OCI-LY3 (cell line): ENCODE data around the gene DOCK1.

Experiments used
- H2AFZ ChIP-seq: fragments of 200-600, 300-600 bp; shearing (Covaris generic); 2 replicates; pipeline ENCODE4 v1.6.0; 2014; ENCODE audit warnings: antibody characterized with exemption, low read depth, low read length
- H3K27ac ChIP-seq: fragments of 200-600, 300-600 bp; sonication (generic); 2 replicates; pipeline ENCODE4 v1.5.1; 2014; ENCODE audit warnings: mild to moderate bottlenecking, low read length, moderate library complexity, mixed read lengths
- H3K27me3 ChIP-seq: fragments of 200-600, 300-600 bp; sonication (generic); 2 replicates; pipeline ENCODE4 v1.6.1; 2014; ENCODE audit warnings: low read depth, low read length, mixed read lengths
- H3K36me3 ChIP-seq: fragments of 200-600, 300-600 bp; sonication (generic); replicated peaks from 2 replicates; pipeline ENCODE3; 2014; ENCODE audit warnings: low read depth, low read length, mixed read lengths
- H3K4me1 ChIP-seq: fragments of 300-600, 200-600 bp; sonication (generic); 2 replicates; pipeline ENCODE4 v1.6.1; 2014; ENCODE audit warnings: low read length, mixed read lengths
- H3K4me2 ChIP-seq: fragments of 200-600, 300-600 bp; sonication (generic); 2 replicates; pipeline ENCODE4 v1.6.1; 2014; ENCODE audit warnings: low read length, mixed read lengths
- H3K4me3 ChIP-seq: fragments of 300-600, 200-600 bp; sonication (generic); 2 replicates; pipeline ENCODE4 v1.5.1; 2014; ENCODE audit warnings: antibody characterized with exemption, mild to moderate bottlenecking, low read length, moderate library complexity
- H3K79me2 ChIP-seq: fragments of 300-600, 200-600 bp; shearing (Covaris generic); 2 replicates; pipeline ENCODE4 v1.6.1; 2014; ENCODE audit warnings: mild to moderate bottlenecking, low read length, mixed read lengths
- H3K9ac ChIP-seq: fragments of 300-600, 200-600 bp; shearing (Covaris generic); 2 replicates; pipeline ENCODE4 v1.6.0; 2014; ENCODE audit warnings: mild to moderate bottlenecking, low read length, moderate library complexity
- H3K9me3 ChIP-seq: fragments of 200-600, 300-600 bp; shearing (Covaris generic); 2 replicates; pipeline ENCODE4 v1.6.1; 2014; ENCODE audit warnings: low read length, mixed read lengths; ENCODE audit not compliant: insufficient read depth
- H4K20me1 ChIP-seq: fragments of 200-600, 300-600 bp; sonication (generic); 2 replicates; pipeline ENCODE4 v1.6.1; 2016; ENCODE audit warnings: low read length, mixed read lengths; ENCODE audit not compliant: insufficient read depth
- CTCF ChIP-seq: fragments of 200-600, 300-600 bp; sonication (generic); IDR thresholded peaks from 2 replicates; pipeline ENCODE4 v1.5.1; 2014; ENCODE audit warnings: antibody characterized with exemption, low read length, low read depth
- EZH2phosphoT487 ChIP-seq: fragments of 200-600 bp; shearing (Covaris generic); IDR thresholded peaks from 2 replicates; pipeline ENCODE4 v1.6.1; 2018; ENCODE audit warnings: antibody characterized with exemption, mixed run types, low read depth

Gene DOCK1

GRCh38 chr10:127044186-127044585 is 139.0 kb downstream of the DOCK1 start:
- Histone ChIP-seq H3K4me1 (no peaks in the 10 kb centered on the region), H3K27ac (no peak overlapping the region), H3K27me3 (no peaks in the 10 kb centered on the region), H3K9ac (no peak overlapping the region), H4K20me1 (no peaks in the 10 kb centered on the region), H3K9me3 (no peaks in the 10 kb centered on the region), H3K4me2 (no peak overlapping the region), H3K79me2 (no peaks in the 10 kb centered on the region), H3K36me3 (no peaks in the 10 kb centered on the region), H2AFZ (no peak overlapping the region), H3K4me3 (no peak overlapping the region)
- no peak for TF ChIP-seq EZH2phosphoT487
- no peak for TF ChIP-seq CTCF

DNA sequence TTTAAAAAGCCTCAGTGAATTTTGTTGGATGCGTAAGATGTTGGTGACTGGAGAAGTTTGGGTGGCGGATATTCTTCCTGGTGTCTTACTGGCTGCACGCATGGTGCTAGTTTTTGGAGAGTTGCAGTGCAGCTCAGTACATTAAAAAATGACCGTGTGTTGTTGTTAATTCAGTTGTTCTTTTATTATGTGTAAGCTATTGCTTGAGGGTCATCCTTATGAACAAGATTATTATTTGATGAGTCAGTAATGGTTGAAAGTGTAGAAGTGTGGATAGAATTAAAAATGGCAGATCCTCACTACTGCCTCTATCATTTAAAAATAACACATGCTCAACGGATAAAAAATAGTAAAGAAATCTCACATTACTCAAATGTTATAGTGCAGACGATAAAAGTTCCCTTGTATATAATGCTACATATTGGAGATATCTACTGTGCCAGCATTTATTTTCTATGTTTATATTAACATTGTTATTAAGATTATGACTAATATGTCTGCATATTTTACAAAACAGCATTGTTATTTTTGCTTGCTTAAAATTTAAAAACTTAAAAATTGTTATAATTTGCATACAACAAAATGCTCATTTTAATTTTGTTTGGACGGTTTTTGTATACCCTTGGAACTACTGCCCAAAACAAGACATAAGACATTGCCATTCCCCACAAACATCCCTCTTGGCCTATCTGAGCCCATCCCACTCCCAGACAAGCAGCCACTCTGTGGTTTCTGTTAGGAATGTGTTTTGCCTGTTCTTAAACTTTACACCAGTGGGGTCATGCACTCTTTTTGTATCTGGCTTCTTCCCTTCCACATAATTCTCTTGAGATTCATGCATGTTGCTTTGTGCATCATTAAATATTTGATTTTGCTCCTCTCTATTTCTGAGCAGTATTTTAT is 142.0 kb downstream of the DOCK1 start:
- H3K9ac ChIP-seq: no peak overlapping the region
- no peaks in the 10 kb centered on the region for H3K9me3 ChIP-seq
- H3K36me3 ChIP-seq: no peaks in the 10 kb centered on the region
- no peak overlapping the region for H3K27ac ChIP-seq
- no peak overlapping the region for H3K4me2 ChIP-seq
- TF ChIP-seq CTCF (no peak), EZH2phosphoT487 (no peak)
- no peaks in the 10 kb centered on the region for H3K79me2 ChIP-seq
- H3K4me3 ChIP-seq: no peak overlapping the region
- H4K20me1 ChIP-seq: no peaks in the 10 kb centered on the region
- no peak overlapping the region for H2AFZ ChIP-seq
- H3K4me1 ChIP-seq: no peaks in the 10 kb centered on the region
- no peaks in the 10 kb centered on the region for H3K27me3 ChIP-seq

- no peak overlapping the region for H3K4me3 ChIP-seq
- H3K27me3 ChIP-seq: no peaks in the 10 kb centered on the region
- no peaks in the 10 kb centered on the region for H4K20me1 ChIP-seq
- H3K36me3 ChIP-seq: no peaks in the 10 kb centered on the region
- TF ChIP-seq CTCF (no peak), EZH2phosphoT487 (no peak)
- H3K4me1 ChIP-seq: no peaks in the 10 kb centered on the region
- H3K9ac ChIP-seq: no peak overlapping the region
- H3K79me2 ChIP-seq: no peaks in the 10 kb centered on the region
- no peak overlapping the region for H2AFZ ChIP-seq
- H3K4me2 ChIP-seq: no peak overlapping the region
- no peak overlapping the region for H3K27ac ChIP-seq
- no peaks in the 10 kb centered on the region for H3K9me3 ChIP-seq
Measured at GRCh38 chr10:127047878-127048238, 142.6 kb downstream of the DOCK1 start.

GRCh38 chr10:127048630-127049029 is 143.4 kb downstream of the DOCK1 start:
- Histone ChIP-seq H3K4me3 (no peak overlapping the region), H3K79me2 (no peaks in the 10 kb centered on the region), H3K9ac (no peak overlapping the region), H3K27me3 (no peaks in the 10 kb centered on the region), H3K27ac (no peak overlapping the region), H3K4me2 (no peak overlapping the region), H2AFZ (no peak overlapping the region), H3K4me1 (peaks cover under 1% of the 10 kb centered on the region; the same call in 1 of the 2 replicates), H3K36me3 (no peaks in the 10 kb centered on the region), H3K9me3 (no peaks in the 10 kb centered on the region), H4K20me1 (no peaks in the 10 kb centered on the region)
- TF ChIP-seq CTCF: no peak
- no peak for TF ChIP-seq EZH2phosphoT487
